DLD1 (cell line): ENCODE data around the gene SLC17A2.

Experiments
- in situ Hi-C: cut with HindIII; loops from 2 replicates; pipeline ENCODE4 v1.10.0; 2017; ENCODE audit warnings: low sequenced_read_pairs

Gene SLC17A2

GRCh38 chr6:25921525-25922203, 8.8 kb downstream of the SLC17A2 start:
- in situ Hi-C loops, result no loop called here

- in situ Hi-C loops, result no loop called here
These were observed 10.8 kb downstream of the SLC17A2 start for GRCh38 chr6:25919657-25920056.

GRCh38 chr6:25918083-25918683, 12.3 kb downstream of the SLC17A2 start:
- in situ Hi-C loops, result no loop called here

GRCh38 chr6:25916789-25917490, 13.6 kb downstream of the SLC17A2 start:
- in situ Hi-C loops, result no loop called here

GRCh38 chr6:25916330-25916729, 14.2 kb downstream of the SLC17A2 start:
- in situ Hi-C loops, result no loop called here

- in situ Hi-C loops, result no loop called here
These were observed 16.8 kb downstream of the SLC17A2 start for GRCh38 chr6:25913741-25914140.

- in situ Hi-C loops, result no loop called here
These were observed 19.1 kb downstream of the SLC17A2 start for GRCh38 chr6:25911351-25911750.

- in situ Hi-C loops, result no loop called here
These were observed 22.9 kb downstream of the SLC17A2 start for GRCh38 chr6:25907475-25908014.

- in situ Hi-C loops, result no loop called here
These were observed 26.9 kb downstream of the SLC17A2 start for GRCh38 chr6:25903467-25904099.

GRCh38 chr6:25902071-25902470, 28.4 kb downstream of the SLC17A2 start:
- in situ Hi-C loops, result no loop called here

- in situ Hi-C loops, result no loop called here
These were observed 29.6 kb downstream of the SLC17A2 start for GRCh38 chr6:25900843-25901242.

- in situ Hi-C loops, result no loop called here
These were observed 30.7 kb downstream of the SLC17A2 start for GRCh38 chr6:25899580-25900408.

GRCh38 chr6:25899123-25899522, 31.4 kb downstream of the SLC17A2 start:
- in situ Hi-C loops, result no loop called here

- in situ Hi-C loops, result no loop called here
These were observed 32.1 kb downstream of the SLC17A2 start for GRCh38 chr6:25898289-25898977.

- in situ Hi-C loops, result no loop called here
These were observed 34.2 kb downstream of the SLC17A2 start for GRCh38 chr6:25896252-25896651.

GRCh38 chr6:25895771-25896170, 34.7 kb downstream of the SLC17A2 start:
- in situ Hi-C loops, result no loop called here

GRCh38 chr6:25893778-25894177, 36.7 kb downstream of the SLC17A2 start:
- in situ Hi-C loops, result no loop called here

- in situ Hi-C loops, result no loop called here
These were observed 37.6 kb downstream of the SLC17A2 start for GRCh38 chr6:25892877-25893276.

- in situ Hi-C loops, result no loop called here
These were observed 40.3 kb downstream of the SLC17A2 start for GRCh38 chr6:25889877-25890853.
